GM10248 (cell line): ENCODE measurements around the gene API5.
A peak's percentile ranks its signal among the peaks of the same experiment; 100 is the strongest.

Experiments used
- CTCF ChIA-PET: fragments of 300-600 bp; sonication (Branson Sonifier 250); formaldehyde crosslinking; extraction: SDS; loops from one replicate; lab custom pipeline; 2021; ENCODE audit warnings: antibody characterized with exemption; lab: Yijun Ruan, JAX
- POLR2A ChIA-PET: fragments of 350-650 bp; sonication (Branson Sonifier 250); formaldehyde crosslinking; extraction: SDS; loops from one replicate; lab custom pipeline; 2020; ENCODE audit warnings: antibody characterized with exemption; lab: Yijun Ruan, JAX
- DNase-seq: peaks from one replicate; pipeline ENCODE4 v3.0.0; 2012; ENCODE audit errors: extremely low spot score
- TF ChIP-seq, protein P1 (sequence below): IDR thresholded peaks from 2 replicates; pipeline ENCODE4 v1.5.1; 2012; ENCODE audit warnings: mild to moderate bottlenecking, low read depth; ENCODE audit errors: extremely low read depth, missing control alignments, control extremely low read depth

Gene API5

GRCh38 chr11:43358279-43358800 lies 46.5 kb downstream of the API5 start:
- no peak for DNase-seq
- POLR2A ChIA-PET = interaction anchor here (0.7 to 1.6 kb wide), 3 partner anchors 10 to 55 kb away, joined by 3 to 7 read pairs (median 5); no protein-coding TSS in a partner anchor
- CTCF ChIA-PET = interaction anchor here (0.9 to 4.3 kb wide), 8 partner anchors 10 to 66 kb away, joined by 3 to 28 read pairs (median 4); partner anchors contain the start of gene API5
- TF ChIP-seq, protein P1, sequence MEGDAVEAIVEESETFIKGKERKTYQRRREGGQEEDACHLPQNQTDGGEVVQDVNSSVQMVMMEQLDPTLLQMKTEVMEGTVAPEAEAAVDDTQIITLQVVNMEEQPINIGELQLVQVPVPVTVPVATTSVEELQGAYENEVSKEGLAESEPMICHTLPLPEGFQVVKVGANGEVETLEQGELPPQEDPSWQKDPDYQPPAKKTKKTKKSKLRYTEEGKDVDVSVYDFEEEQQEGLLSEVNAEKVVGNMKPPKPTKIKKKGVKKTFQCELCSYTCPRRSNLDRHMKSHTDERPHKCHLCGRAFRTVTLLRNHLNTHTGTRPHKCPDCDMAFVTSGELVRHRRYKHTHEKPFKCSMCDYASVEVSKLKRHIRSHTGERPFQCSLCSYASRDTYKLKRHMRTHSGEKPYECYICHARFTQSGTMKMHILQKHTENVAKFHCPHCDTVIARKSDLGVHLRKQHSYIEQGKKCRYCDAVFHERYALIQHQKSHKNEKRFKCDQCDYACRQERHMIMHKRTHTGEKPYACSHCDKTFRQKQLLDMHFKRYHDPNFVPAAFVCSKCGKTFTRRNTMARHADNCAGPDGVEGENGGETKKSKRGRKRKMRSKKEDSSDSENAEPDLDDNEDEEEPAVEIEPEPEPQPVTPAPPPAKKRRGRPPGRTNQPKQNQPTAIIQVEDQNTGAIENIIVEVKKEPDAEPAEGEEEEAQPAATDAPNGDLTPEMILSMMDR = no peak

DNA sequence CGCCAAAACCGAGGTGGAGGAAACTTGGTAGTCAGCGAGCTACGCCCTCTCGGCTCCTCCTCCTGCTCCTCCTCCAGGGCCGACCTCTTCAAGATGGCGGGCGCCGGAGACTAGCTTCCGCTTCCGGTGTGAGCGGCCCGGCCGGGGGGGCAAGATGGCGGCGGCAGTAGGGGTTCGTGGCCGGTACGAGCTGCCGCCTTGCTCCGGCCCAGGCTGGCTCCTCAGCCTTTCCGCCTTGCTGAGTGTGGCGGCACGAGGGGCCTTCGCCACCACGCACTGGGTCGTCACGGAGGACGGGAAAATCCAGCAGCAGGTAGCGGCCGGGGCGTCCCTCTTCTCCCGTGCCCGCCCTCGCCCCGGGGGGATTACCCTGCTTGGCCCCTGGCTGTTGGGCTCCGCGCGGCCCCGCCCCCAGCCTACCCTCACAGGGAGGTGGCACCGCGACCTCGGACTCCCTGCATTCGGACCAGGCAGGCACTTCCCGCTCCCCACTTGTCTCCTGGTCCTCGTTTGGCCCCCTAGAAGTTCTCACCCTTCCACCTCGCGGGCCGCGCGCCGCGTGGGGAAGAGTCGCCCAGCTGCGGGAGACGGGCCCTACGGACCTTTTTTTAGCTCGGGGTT lies 47.1 kb downstream of the API5 start, which contains the start of gene TTC17:
TTC17 (plus strand) TSS at position 120 of the 621 bp plus-strand sequence; CDS start at position 155, 35 bp downstream.
- POLR2A ChIA-PET = interaction anchor here (0.7 to 1.6 kb wide), 3 partner anchors 9 to 54 kb away, joined by 3 to 7 read pairs (median 5); no protein-coding TSS in a partner anchor
- CTCF ChIA-PET = interaction anchor here (0.8 to 4.3 kb wide), 9 partner anchors 9 to 65 kb away, joined by 3 to 28 read pairs (median 3); partner anchors contain the start of gene API5
- peak; percentile 93 for DNase-seq
- TF ChIP-seq, protein P1 = no peak

DNA sequence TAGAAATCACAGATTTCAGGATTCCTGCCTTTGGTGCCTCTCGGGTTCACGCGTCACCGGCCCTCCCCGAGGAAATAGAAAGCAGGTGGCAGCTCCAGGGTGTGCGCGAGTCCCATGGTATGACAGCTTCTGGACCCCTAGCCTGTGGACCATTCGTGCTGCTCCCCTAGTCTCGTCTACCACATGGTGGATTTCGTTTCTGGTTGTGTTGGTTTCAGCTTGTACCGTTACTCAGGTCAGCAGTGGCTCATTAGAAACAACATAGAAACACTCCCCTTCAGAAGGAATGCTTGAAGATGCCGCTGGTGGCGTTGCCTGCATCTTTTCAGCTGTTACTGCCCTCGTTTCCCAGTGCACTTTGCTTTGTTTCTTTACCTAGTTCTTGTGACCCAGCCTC lies 47.6 kb downstream of the API5 start:
- POLR2A ChIA-PET = interaction anchor here (1.6 kb wide), 1 partner anchor 9 kb away, joined by 5 read pairs; no protein-coding TSS in a partner anchor
- TF ChIP-seq, protein P1 = no peak
- CTCF ChIA-PET = interaction anchor here (0.8 to 4.3 kb wide), 8 partner anchors 9 to 65 kb away, joined by 3 to 28 read pairs (median 4); partner anchors contain the start of gene API5
- DNase-seq = peak; percentile 31

GRCh38 chr11:43360361-43361032 lies 48.7 kb downstream of the API5 start:
- CTCF ChIA-PET = interaction anchor here (0.7 to 2.8 kb wide), 4 partner anchors 8 to 49 kb away, joined by 3 to 6 read pairs (median 4); partner anchors contain the start of gene API5
- POLR2A ChIA-PET = no interaction called here
- TF ChIP-seq, protein P1 = no peak
- no peak for DNase-seq

GRCh38 chr11:43366677-43367076 lies 54.9 kb downstream of the API5 start:
- CTCF ChIA-PET = interaction anchor here (0.7 to 2.1 kb wide), 7 partner anchors 10 to 200 kb away, joined by 3 to 12 read pairs (median 3); partner anchors contain the start of gene API5
- POLR2A ChIA-PET = no interaction called here

More at GRCh38 chr11:43366677-43367076, 54.9 kb downstream of the API5 start:
- TF ChIP-seq, protein P1 = no peak
- DNase-seq = no peak
